Hepatocyte (in vitro differentiated cells): ENCODE data around the gene NPRL2.

Source experiments
- EZH2phosphoT487 ChIP-seq: fragments of 200-600 bp; sonication (generic); IDR thresholded peaks from one replicate; pipeline ENCODE4 v1.6.1; 2018; ENCODE audit warnings: antibody characterized with exemption, mild to moderate bottlenecking, low read depth, moderate library complexity; ENCODE audit not compliant: unreplicated experiment, severe bottlenecking
- TF ChIP-seq, protein P1 (sequence below): fragments of 200-600 bp; sonication (generic); IDR thresholded peaks from 2 replicates; pipeline ENCODE4 v1.5.1; 2016; ENCODE audit warnings: antibody characterized with exemption, mild to moderate bottlenecking; ENCODE audit not compliant: poor library complexity

DNA sequence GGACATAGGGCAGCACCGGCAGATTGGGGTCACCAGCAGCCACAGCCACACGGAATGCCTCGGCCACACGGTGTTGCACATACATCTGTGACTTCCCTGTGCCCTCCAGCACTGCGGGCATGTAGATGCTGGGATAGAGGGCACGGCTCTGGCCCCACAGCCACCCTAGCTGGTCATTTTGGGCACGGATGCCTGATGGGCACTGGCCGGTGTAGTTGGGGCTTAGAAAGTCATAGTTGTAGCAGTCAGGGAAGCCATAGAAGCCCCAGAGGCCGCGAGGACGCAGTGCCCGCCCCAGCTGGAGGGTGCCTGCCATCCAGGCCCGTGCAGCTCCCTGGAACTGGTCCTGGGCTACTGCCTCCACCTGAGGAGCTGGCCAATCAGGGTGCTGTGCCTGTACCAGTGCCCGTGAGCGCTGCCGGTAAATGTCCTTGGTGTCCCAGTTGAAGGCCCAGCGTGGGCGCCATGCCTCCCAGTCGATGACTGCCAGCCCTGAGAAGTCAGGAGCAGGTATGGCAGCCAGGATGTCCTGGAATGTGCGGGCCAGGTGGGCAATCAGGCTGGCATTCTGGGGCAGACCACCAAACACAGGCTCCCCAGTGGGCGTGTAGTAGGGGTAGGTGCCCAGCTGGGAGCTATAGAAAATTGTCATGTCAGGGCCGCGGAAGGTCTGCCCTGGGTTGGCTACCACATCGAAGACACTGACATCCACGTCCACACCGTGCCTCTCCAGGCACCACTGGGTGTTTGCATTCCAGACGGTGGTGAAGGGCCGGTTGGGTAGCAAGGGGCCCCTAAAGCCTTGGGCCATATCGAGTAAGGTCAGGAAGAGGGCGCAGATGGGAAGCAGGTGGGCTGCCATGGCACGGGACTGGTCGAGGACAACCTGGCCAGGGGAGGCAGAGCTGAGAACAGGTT lies 48.2 kb downstream of the NPRL2 start:
- TF ChIP-seq, protein P1, sequence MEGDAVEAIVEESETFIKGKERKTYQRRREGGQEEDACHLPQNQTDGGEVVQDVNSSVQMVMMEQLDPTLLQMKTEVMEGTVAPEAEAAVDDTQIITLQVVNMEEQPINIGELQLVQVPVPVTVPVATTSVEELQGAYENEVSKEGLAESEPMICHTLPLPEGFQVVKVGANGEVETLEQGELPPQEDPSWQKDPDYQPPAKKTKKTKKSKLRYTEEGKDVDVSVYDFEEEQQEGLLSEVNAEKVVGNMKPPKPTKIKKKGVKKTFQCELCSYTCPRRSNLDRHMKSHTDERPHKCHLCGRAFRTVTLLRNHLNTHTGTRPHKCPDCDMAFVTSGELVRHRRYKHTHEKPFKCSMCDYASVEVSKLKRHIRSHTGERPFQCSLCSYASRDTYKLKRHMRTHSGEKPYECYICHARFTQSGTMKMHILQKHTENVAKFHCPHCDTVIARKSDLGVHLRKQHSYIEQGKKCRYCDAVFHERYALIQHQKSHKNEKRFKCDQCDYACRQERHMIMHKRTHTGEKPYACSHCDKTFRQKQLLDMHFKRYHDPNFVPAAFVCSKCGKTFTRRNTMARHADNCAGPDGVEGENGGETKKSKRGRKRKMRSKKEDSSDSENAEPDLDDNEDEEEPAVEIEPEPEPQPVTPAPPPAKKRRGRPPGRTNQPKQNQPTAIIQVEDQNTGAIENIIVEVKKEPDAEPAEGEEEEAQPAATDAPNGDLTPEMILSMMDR: no peak
- no peak for TF ChIP-seq EZH2phosphoT487
